ENCODE data around the gene TGFBRAP1. TPM values are rescaled to one million over a fixed set of nuclear protein-coding genes. Genes with fewer than 3 reads are reported as not detected.

Gene TGFBRAP1
- total and polyA plus RNA-seq, 4 experiments from 2014 or later, result 19.9 to 27.4 (median 20.8) TPM

DNA sequence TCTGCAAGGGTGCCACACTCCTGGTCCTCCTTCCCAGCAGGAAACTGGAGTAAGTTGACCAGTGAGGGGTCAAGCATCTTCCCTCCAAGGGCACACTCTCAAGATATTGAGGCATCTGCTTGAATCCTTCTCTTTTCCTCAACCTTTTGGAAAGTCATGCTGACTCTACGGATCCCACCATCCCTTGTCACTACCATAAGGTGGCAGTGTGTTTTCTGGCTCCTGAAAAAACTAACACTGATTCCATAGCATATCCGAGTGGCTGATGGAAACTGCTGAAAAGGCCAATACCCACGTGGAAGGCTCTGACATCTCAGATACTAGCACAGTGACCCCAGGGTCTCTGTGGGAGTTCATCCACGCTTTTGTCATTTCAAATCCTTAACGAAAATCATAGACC lies 50.9 kb downstream of the TGFBRAP1 start:
- H3K36me3 Mint-ChIP-seq, result peaks cover 66 to 94% of the 10 kb centered on the region in 2 donors
- H3K4me3 ChIP-seq (ENCODE audit: low read length in 2 of 2), result no peak overlapping the region
- peaks cover 0 to 2% (median 0%) of the 10 kb centered on the region in 8 donors for H3K9me3 Mint-ChIP-seq
- peaks cover 69% of the 10 kb centered on the region for H3K36me3 ChIP-seq (ENCODE audit: insufficient read depth, low read length)
- H3K27me3 ChIP-seq (ENCODE audit: insufficient read depth, low read length), result no peaks in the 10 kb centered on the region
- no peaks in the 10 kb centered on the region for H3K4me1 ChIP-seq (ENCODE audit: insufficient read depth, low read length)
- intact Hi-C loops (cut with micrococcal nuclease), result no loop called here
- H3K4me1 Mint-ChIP-seq, result peaks cover 0 to 2% (median 0%) of the 10 kb centered on the region in 4 donors
- no peaks in the 10 kb centered on the region for H3K27me3 Mint-ChIP-seq
- H3K9me3 ChIP-seq (ENCODE audit: control insufficient read depth in 1 of 2, low read length in 2 of 2), result no peaks in the 10 kb centered on the region
- POLR2A ChIA-PET (ENCODE audit: partially characterized antibody), result interaction anchor here (0.8 kb wide), 1 partner anchor 9 kb away, joined by 3 read pairs; no protein-coding TSS in a partner anchor
- peak overlapping the region in 1 of 7 donors; percentile 4 for H3K27ac Mint-ChIP-seq
- no peak overlapping the region for H3K4me3 Mint-ChIP-seq
- H3K27ac ChIP-seq (ENCODE audit: low read depth, low read length), result no peak overlapping the region
- CTCF ChIA-PET (ENCODE audit: partially characterized antibody), result no interaction called here
- no peak for DNase-seq

- ChIA-PET CTCF (ENCODE audit: partially characterized antibody) (interaction anchor here (1.6 kb wide), 1 partner anchor 9 kb away, joined by 3 read pairs; no protein-coding TSS in a partner anchor), POLR2A (ENCODE audit: partially characterized antibody) (no interaction called here)
- no peak overlapping the region for H3K4me3 ChIP-seq (ENCODE audit: low read length in 2 of 2)
- H3K27me3 ChIP-seq (ENCODE audit: insufficient read depth, low read length), result no peaks in the 10 kb centered on the region
- intact Hi-C loops (cut with micrococcal nuclease), result no loop called here
- no peaks in the 10 kb centered on the region for H3K9me3 ChIP-seq (ENCODE audit: control insufficient read depth in 1 of 2, low read length in 2 of 2)
- Mint-ChIP-seq H3K36me3 (peaks cover 77 to 94% of the 10 kb centered on the region in 2 donors), H3K27me3 (no peaks in the 10 kb centered on the region), H3K27ac (peak overlapping the region in 1 of 7 donors; percentile 50), H3K9me3 (no peaks in the 10 kb centered on the region), H3K4me1 (no peaks in the 10 kb centered on the region), H3K4me3 (no peak overlapping the region)
- peaks cover 57% of the 10 kb centered on the region for H3K36me3 ChIP-seq (ENCODE audit: insufficient read depth, low read length)
- no peak for DNase-seq
- no peaks in the 10 kb centered on the region for H3K4me1 ChIP-seq (ENCODE audit: insufficient read depth, low read length)
- H3K27ac ChIP-seq (ENCODE audit: low read depth, low read length), result no peak overlapping the region
Measured at GRCh38 chr2:105274046-105274445, 55.5 kb downstream of the TGFBRAP1 start.

GRCh38 chr2:105272176-105272575 lies 57.4 kb downstream of the TGFBRAP1 start:
- Mint-ChIP-seq H3K4me3 (no peak overlapping the region), H3K36me3 (peaks cover 72 to 94% of the 10 kb centered on the region in 2 donors), H3K27me3 (no peaks in the 10 kb centered on the region), H3K27ac (peak overlapping the region in 1 of 7 donors; percentile 25), H3K9me3 (no peaks in the 10 kb centered on the region), H3K4me1 (no peaks in the 10 kb centered on the region)
- POLR2A ChIA-PET (ENCODE audit: partially characterized antibody), result no interaction called here
- intact Hi-C loops (cut with micrococcal nuclease), result no loop called here
- H3K27me3 ChIP-seq (ENCODE audit: insufficient read depth, low read length), result no peaks in the 10 kb centered on the region
- H3K36me3 ChIP-seq (ENCODE audit: insufficient read depth, low read length), result peaks cover 65% of the 10 kb centered on the region
- no peak overlapping the region for H3K4me3 ChIP-seq (ENCODE audit: low read length in 2 of 2)
- no peaks in the 10 kb centered on the region for H3K9me3 ChIP-seq (ENCODE audit: control insufficient read depth in 1 of 2, low read length in 2 of 2)
- H3K27ac ChIP-seq (ENCODE audit: low read depth, low read length), result no peak overlapping the region
- no peaks in the 10 kb centered on the region for H3K4me1 ChIP-seq (ENCODE audit: insufficient read depth, low read length)
- CTCF ChIA-PET (ENCODE audit: partially characterized antibody), result no interaction called here
- DNase-seq, result no peak

DNA sequence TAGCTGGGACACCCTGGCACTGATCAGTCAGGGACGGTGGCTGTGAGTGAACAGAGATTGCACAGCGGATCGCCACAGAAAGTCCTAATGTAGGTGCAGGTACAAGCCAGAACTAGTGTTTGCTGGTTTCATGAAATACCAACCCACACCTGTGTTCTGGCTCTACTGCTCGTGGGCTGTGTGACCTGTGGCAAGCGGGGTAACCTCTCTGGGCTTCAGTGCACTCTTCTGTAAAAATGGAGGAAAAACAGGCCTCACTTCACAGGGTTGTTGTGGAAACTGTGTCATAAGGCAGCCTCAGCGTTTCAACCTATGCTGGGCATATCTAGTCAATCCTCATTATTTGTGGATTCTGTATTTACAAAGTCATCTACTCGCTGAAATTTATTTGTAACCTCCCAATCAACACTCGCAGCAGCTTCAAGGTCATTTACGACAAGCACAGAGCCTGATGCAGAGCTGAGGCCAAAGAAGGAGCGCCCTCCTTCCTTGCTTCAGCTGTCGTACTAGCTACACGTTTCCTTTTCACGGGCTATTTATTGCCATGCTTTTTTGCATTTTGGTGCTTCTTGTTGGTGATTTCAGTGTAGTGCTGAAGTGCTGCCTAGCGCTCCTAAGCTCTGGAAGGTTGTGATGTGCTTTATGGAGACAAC lies 58.0 kb downstream of the TGFBRAP1 start:
- Mint-ChIP-seq H3K4me1 (no peaks in the 10 kb centered on the region), H3K9me3 (no peaks in the 10 kb centered on the region), H3K36me3 (peaks cover 72 to 94% of the 10 kb centered on the region in 2 donors), H3K4me3 (no peak overlapping the region), H3K27me3 (no peaks in the 10 kb centered on the region), H3K27ac (peak overlapping the region in 2 of 7 donors; percentile 37 to 46)
- ChIA-PET POLR2A (ENCODE audit: partially characterized antibody) (no interaction called here), CTCF (ENCODE audit: partially characterized antibody) (no interaction called here)
- H3K27ac ChIP-seq (ENCODE audit: low read depth, low read length), result no peak overlapping the region
- DNase-seq, result no peak
- H3K9me3 ChIP-seq (ENCODE audit: control insufficient read depth in 1 of 2, low read length in 2 of 2), result no peaks in the 10 kb centered on the region
- no peak overlapping the region for H3K4me3 ChIP-seq (ENCODE audit: low read length in 2 of 2)
- H3K4me1 ChIP-seq (ENCODE audit: insufficient read depth, low read length), result no peaks in the 10 kb centered on the region
- intact Hi-C loops (cut with micrococcal nuclease), result no loop called here
- no peaks in the 10 kb centered on the region for H3K27me3 ChIP-seq (ENCODE audit: insufficient read depth, low read length)
- H3K36me3 ChIP-seq (ENCODE audit: insufficient read depth, low read length), result peaks cover 69% of the 10 kb centered on the region

DNA sequence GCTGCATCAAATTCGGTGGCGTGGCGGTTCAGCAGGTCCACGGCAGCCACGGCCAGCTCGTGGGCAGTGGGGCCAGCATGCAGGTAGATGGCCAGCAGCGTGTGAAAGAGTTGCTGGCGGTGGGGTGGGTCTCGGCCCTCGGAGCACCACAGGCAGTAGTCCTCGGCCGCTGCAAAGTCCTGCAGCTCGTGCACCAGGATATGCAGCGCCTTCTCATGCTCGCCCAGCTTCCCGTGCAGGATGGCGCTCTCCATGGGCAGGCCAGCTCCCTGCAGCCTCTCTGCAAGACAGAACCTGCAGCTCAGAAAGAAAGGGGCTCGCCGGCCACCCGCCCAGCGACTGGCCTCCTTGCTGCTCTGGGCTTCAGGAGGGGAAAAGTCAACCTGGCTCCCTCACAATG lies 60.1 kb downstream of the TGFBRAP1 start:
- Mint-ChIP-seq H3K27ac (peak overlapping the region in 1 of 7 donors; percentile 31), H3K27me3 (no peaks in the 10 kb centered on the region), H3K9me3 (no peaks in the 10 kb centered on the region), H3K4me3 (no peak overlapping the region), H3K36me3 (peaks cover 78 to 96% of the 10 kb centered on the region in 2 donors), H3K4me1 (no peaks in the 10 kb centered on the region)
- ChIA-PET POLR2A (ENCODE audit: partially characterized antibody) (no interaction called here), CTCF (ENCODE audit: partially characterized antibody) (no interaction called here)
- DNase-seq, result peak in 1 of 5 donors; percentile 11
- Histone ChIP-seq H3K36me3 (ENCODE audit: insufficient read depth, low read length) (peaks cover 52% of the 10 kb centered on the region), H3K27me3 (ENCODE audit: insufficient read depth, low read length) (no peaks in the 10 kb centered on the region), H3K27ac (ENCODE audit: low read depth, low read length) (no peak overlapping the region), H3K9me3 (ENCODE audit: control insufficient read depth in 1 of 2, low read length in 2 of 2) (no peaks in the 10 kb centered on the region), H3K4me3 (ENCODE audit: low read length in 2 of 2) (no peak overlapping the region), H3K4me1 (ENCODE audit: insufficient read depth, low read length) (no peaks in the 10 kb centered on the region)
- intact Hi-C loops (cut with micrococcal nuclease), result no loop called here

- Histone ChIP-seq H3K27me3 (ENCODE audit: insufficient read depth, low read length) (no peaks in the 10 kb centered on the region), H3K4me1 (ENCODE audit: insufficient read depth, low read length) (no peaks in the 10 kb centered on the region), H3K36me3 (ENCODE audit: insufficient read depth, low read length) (peaks cover 12% of the 10 kb centered on the region), H3K27ac (ENCODE audit: low read depth, low read length) (no peak overlapping the region), H3K9me3 (ENCODE audit: control insufficient read depth in 1 of 2, low read length in 2 of 2) (no peaks in the 10 kb centered on the region), H3K4me3 (ENCODE audit: low read length in 2 of 2) (no peak overlapping the region)
- Mint-ChIP-seq H3K36me3 (peaks cover 43% of the 10 kb centered on the region in 2 donors), H3K4me3 (no peak overlapping the region), H3K27me3 (peaks cover 1% of the 10 kb centered on the region in 2 donors), H3K27ac (no peak overlapping the region), H3K9me3 (peaks cover 0 to 1% (median 0%) of the 10 kb centered on the region in 8 donors), H3K4me1 (peaks cover 0 to 3% (median 0%) of the 10 kb centered on the region in 4 donors)
- DNase-seq, result no peak
- ChIA-PET CTCF (ENCODE audit: partially characterized antibody) (interaction anchor here (1.7 kb wide), 1 partner anchor 23 kb away, joined by 6 read pairs; no protein-coding TSS in a partner anchor), POLR2A (ENCODE audit: partially characterized antibody) (no interaction called here)
- intact Hi-C loops (cut with micrococcal nuclease), result no loop called here
Measured at GRCh38 chr2:105262651-105263091, 66.9 kb downstream of the TGFBRAP1 start.

DNA sequence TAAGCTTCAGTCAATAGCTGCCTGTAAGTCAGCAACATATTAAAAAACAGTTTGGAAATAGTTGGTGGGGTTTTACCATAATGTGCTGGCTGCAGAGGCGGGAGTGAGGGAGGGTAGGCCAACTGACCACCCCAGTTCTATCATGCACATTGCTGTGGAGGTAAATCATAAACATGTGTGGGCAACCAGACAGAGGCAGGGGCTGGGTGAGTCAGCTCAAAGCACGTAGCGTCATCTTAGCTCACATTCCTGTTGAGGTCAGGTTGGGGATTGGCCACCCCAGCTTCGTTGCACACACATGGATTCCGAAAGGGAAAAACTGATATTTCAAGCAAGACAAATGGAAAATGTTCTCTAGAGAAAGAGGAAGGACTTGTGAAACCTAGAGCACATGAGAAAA lies 68.5 kb downstream of the TGFBRAP1 start:
- intact Hi-C loops (cut with micrococcal nuclease), result no loop called here
- Mint-ChIP-seq H3K4me3 (no peak overlapping the region), H3K27me3 (peaks cover 1 to 3% of the 10 kb centered on the region in 2 donors), H3K36me3 (peaks cover 28 to 29% of the 10 kb centered on the region in 2 donors), H3K4me1 (peaks cover 0 to 3% (median 0%) of the 10 kb centered on the region in 4 donors), H3K27ac (no peak overlapping the region), H3K9me3 (peaks cover 0 to 1% (median 0%) of the 10 kb centered on the region in 8 donors)
- no peaks in the 10 kb centered on the region for H3K36me3 ChIP-seq (ENCODE audit: insufficient read depth, low read length)
- H3K27ac ChIP-seq (ENCODE audit: low read depth, low read length), result no peak overlapping the region
- H3K27me3 ChIP-seq (ENCODE audit: insufficient read depth, low read length), result no peaks in the 10 kb centered on the region
- no peak overlapping the region for H3K4me3 ChIP-seq (ENCODE audit: low read length in 2 of 2)
- DNase-seq, result no peak
- H3K4me1 ChIP-seq (ENCODE audit: insufficient read depth, low read length), result no peaks in the 10 kb centered on the region
- CTCF ChIA-PET (ENCODE audit: partially characterized antibody), result no interaction called here
- POLR2A ChIA-PET (ENCODE audit: partially characterized antibody), result no interaction called here
- H3K9me3 ChIP-seq (ENCODE audit: control insufficient read depth in 1 of 2, low read length in 2 of 2), result no peaks in the 10 kb centered on the region

All from CD4-positive, alpha-beta memory T cell (primary cell).